ENCODE measurements around the gene SNU13. TPM values are rescaled to one million over a fixed set of nuclear protein-coding genes. Genes with fewer than 3 reads are reported as not detected.

Gene SNU13
- total RNA-seq, 1 experiment from 2014 or later: 283 TPM

GRCh38 chr22:41697126-41697775, 8.6 kb upstream of the SNU13 start:
- 0 out of 2 replicates have a peak overlapping the region, but pooled peaks have one; percentile 22 for H3K9ac ChIP-seq (ENCODE audit: low read length)
- CTCF ChIA-PET: interaction anchor here (0.6 to 3.5 kb wide), 46 partner anchors 8 to 747 kb away, joined by 3 to 62 read pairs (median 5); partner anchors contain the start of genes CCDC134, CENPM, DESI1 and PMM1
- H3K9me2 ChIP-seq (ENCODE audit: insufficient read depth): no peaks in the 10 kb centered on the region
- H3K27ac ChIP-seq (ENCODE audit: low read depth, low read length): peak overlapping the region; percentile 45
- H2AFZ ChIP-seq (ENCODE audit: low read depth, low read length, poor library complexity, severe bottlenecking): no peak overlapping the region
- POLR2A ChIA-PET: interaction anchor here (1.3 to 3.6 kb wide), 2 partner anchors 9 to 103 kb away, joined by 6 to 9 read pairs; partner anchors contain the start of genes CCDC134 and SNU13
- ATAC-seq: peak; percentile 91
- no peaks in the 10 kb centered on the region for H3K27me3 ChIP-seq (ENCODE audit: insufficient read depth, low read length)
- intact Hi-C loops (cut with micrococcal nuclease): loop anchor here (1.0 kb wide), 2 partner anchors 160 to 244 kb away; no protein-coding TSS in a partner anchor
- H3K79me2 ChIP-seq (ENCODE audit: insufficient read depth, low read length): no peaks in the 10 kb centered on the region
- TF ChIP-seq CEBPB (IDR thresholded peaks at IDR 0.05; ENCODE audit: low read depth) (no peak), MAX (IDR thresholded peaks at IDR 0.05) (no peak), SP1 (IDR thresholded peaks at IDR 0.05; ENCODE audit: low read depth) (no peak), JUND (IDR thresholded peaks at IDR 0.05) (no peak), TCF7L2 (IDR thresholded peaks at IDR 0.05; ENCODE audit: borderline replicate concordance, extremely low read depth, insufficient read depth, insufficient read length) (no peak), CBX3 (IDR thresholded peaks at IDR 0.05; ENCODE audit: low read depth) (no peak), CTCF (IDR thresholded peaks at IDR 0.05 in 2 of 3, conservative IDR thresholded peaks at IDR 0.05 in 1 of 3; ENCODE audit: borderline replicate concordance in 1 of 3, insufficient read depth in 1 of 3, low read depth in 2 of 3, low read length in 2 of 3) (peak; percentile 96 to 99 (median 98)), EZH2 (IDR thresholded peaks at IDR 0.05) (no peak), RAD21 (IDR thresholded peaks at IDR 0.05; ENCODE audit: low read depth) (peak; percentile 95), EGR1 (IDR thresholded peaks at IDR 0.05; ENCODE audit: low read depth) (no peak)
- no TSS peak for BruUV-seq (replicated peaks)
- no peak overlapping the region for H3K4me3 ChIP-seq (replicated peaks in 1 of 2; ENCODE audit: low read depth in 1 of 2, low read length in 2 of 2)
- peaks cover 0 to 3% of the 10 kb centered on the region in 2 experiments; a peak in 1 of 4 replicates for H3K36me3 ChIP-seq (ENCODE audit: control insufficient read depth in 1 of 2, insufficient read depth in 2 of 2, low read length in 2 of 2)
- peak overlapping the region; percentile 46 for H3K4me2 ChIP-seq (ENCODE audit: low read length)
- H3K4me1 ChIP-seq (ENCODE audit: control insufficient read depth in 1 of 2, insufficient read depth in 2 of 2, low read length in 2 of 2): peaks cover 3 to 12% of the 10 kb centered on the region in 2 experiments
- RAD21 ChIA-PET (ENCODE audit: low non-redundant PET in 1 of 2, low total read pairs in 2 of 2, uncharacterized antibody in 2 of 2, unreplicated experiment in 2 of 2): interaction anchor here (0.6 to 1.8 kb wide), 12 partner anchors 49 to 250 kb away, joined by 3 to 9 read pairs (median 3); partner anchors contain the start of gene CCDC134 (in 2 of the 2)
- H3K9me3 ChIP-seq (ENCODE audit: control insufficient read depth in 1 of 2, insufficient read depth in 1 of 2, low read depth in 1 of 2, low read length in 2 of 2): no peaks in the 10 kb centered on the region
- peak; percentile 68 for DNase-seq (ENCODE audit: low read depth, low spot score)
- H4K20me1 ChIP-seq (ENCODE audit: insufficient read depth): no peaks in the 10 kb centered on the region
